ENCODE measurements around the gene MAG. TPM values are rescaled to one million over a fixed set of nuclear protein-coding genes. Genes with fewer than 3 reads are reported as not detected.

Gene MAG
- total RNA-seq, 1 donor from 2014 or later = not detected

DNA sequence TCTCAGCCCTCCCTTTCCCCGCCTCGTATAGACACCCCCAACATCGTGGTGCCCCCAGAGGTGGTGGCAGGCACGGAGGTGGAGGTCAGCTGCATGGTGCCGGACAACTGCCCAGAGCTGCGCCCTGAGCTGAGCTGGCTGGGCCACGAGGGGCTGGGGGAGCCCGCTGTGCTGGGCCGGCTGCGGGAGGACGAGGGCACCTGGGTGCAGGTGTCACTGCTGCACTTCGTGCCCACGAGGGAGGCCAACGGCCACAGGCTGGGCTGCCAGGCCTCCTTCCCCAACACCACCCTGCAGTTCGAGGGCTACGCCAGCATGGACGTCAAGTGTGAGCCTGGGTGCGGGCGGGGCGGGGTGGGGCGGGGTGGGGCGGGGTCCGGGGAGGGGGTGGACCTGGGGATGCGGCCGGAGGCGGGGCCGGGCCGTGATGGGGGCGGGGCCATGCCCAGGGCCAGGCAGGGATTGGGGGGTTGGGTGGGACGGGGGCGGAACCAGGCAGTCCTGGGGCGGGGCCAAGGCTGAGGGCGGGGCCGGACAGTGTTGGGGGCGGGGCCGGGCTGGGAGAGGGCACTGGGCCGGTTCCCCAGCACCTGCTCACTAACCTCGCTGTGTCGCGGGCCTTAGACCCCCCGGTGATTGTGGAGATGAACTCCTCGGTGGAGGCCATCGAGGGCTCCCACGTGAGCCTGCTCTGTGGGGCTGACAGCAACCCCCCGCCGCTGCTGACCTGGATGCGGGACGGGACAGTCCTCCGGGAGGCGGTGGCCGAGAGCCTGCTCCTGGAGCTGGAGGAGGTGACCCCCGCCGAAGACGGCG, 7.8 kb downstream of the MAG start:
- DNase-seq (ENCODE audit: low spot score) = no peak
- Mint-ChIP-seq H3K4me3 (ENCODE audit: unreplicated experiment) (no peak overlapping the region), H3K36me3 (ENCODE audit: low read depth) (no peaks in the 10 kb centered on the region), H3K4me1 (ENCODE audit: low read depth) (no peaks in the 10 kb centered on the region), H3K27me3 (ENCODE audit: low read depth) (peaks cover 6% of the 10 kb centered on the region), H3K9me3 (ENCODE audit: low read depth) (no peaks in the 10 kb centered on the region), H3K27ac (ENCODE audit: unreplicated experiment) (no peak overlapping the region)
- TF ChIP-seq, protein P1, sequence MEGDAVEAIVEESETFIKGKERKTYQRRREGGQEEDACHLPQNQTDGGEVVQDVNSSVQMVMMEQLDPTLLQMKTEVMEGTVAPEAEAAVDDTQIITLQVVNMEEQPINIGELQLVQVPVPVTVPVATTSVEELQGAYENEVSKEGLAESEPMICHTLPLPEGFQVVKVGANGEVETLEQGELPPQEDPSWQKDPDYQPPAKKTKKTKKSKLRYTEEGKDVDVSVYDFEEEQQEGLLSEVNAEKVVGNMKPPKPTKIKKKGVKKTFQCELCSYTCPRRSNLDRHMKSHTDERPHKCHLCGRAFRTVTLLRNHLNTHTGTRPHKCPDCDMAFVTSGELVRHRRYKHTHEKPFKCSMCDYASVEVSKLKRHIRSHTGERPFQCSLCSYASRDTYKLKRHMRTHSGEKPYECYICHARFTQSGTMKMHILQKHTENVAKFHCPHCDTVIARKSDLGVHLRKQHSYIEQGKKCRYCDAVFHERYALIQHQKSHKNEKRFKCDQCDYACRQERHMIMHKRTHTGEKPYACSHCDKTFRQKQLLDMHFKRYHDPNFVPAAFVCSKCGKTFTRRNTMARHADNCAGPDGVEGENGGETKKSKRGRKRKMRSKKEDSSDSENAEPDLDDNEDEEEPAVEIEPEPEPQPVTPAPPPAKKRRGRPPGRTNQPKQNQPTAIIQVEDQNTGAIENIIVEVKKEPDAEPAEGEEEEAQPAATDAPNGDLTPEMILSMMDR (IDR thresholded peaks at IDR 0.05) = no peak

DNA sequence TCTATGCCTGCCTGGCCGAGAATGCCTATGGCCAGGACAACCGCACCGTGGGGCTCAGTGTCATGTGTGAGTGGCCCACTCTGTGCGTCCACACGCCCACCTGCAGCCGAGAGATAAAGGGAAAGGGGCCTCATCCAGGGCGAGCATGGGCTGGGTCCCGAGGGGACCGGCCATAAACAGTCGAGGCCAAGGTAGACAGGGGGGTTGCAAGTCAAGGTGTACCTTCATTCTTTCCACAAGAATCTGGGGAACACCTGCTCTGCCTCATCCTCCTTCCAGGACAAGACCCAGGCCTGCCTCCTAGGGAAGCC, 8.3 kb downstream of the MAG start:
- DNase-seq (ENCODE audit: low spot score) = no peak
- Mint-ChIP-seq H3K9me3 (ENCODE audit: low read depth) (no peaks in the 10 kb centered on the region), H3K27me3 (ENCODE audit: low read depth) (peaks cover 6% of the 10 kb centered on the region), H3K36me3 (ENCODE audit: low read depth) (no peaks in the 10 kb centered on the region), H3K27ac (ENCODE audit: unreplicated experiment) (no peak overlapping the region), H3K4me3 (ENCODE audit: unreplicated experiment) (no peak overlapping the region), H3K4me1 (ENCODE audit: low read depth) (no peaks in the 10 kb centered on the region)
- TF ChIP-seq, protein P1 (IDR thresholded peaks at IDR 0.05) = no peak

DNA sequence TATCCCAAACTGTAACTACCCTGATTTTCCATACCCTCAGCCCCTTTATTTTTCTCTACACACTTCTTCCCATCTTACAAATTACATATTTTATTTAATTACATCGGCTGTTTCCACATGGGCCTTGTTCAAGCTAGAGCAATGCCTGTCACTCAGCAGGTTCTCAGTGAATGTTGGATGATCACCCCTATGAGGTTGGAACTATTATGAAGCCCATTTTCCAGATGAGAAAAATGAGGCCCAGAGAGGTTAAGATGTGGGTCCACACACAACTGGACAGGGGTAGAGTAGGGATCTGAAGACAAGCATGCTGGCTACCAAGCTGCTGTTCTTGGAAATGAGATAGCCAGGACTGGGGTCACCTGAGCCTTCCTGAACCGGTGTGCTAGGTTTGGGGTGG, 10.0 kb downstream of the MAG start:
- Mint-ChIP-seq H3K9me3 (ENCODE audit: low read depth) (no peaks in the 10 kb centered on the region), H3K4me1 (ENCODE audit: low read depth) (no peaks in the 10 kb centered on the region), H3K4me3 (ENCODE audit: unreplicated experiment) (no peak overlapping the region), H3K27ac (ENCODE audit: unreplicated experiment) (no peak overlapping the region), H3K36me3 (ENCODE audit: low read depth) (no peaks in the 10 kb centered on the region), H3K27me3 (ENCODE audit: low read depth) (peaks cover 6% of the 10 kb centered on the region)
- TF ChIP-seq, protein P1 (IDR thresholded peaks at IDR 0.05) = no peak
- DNase-seq (ENCODE audit: low spot score) = no peak

DNA sequence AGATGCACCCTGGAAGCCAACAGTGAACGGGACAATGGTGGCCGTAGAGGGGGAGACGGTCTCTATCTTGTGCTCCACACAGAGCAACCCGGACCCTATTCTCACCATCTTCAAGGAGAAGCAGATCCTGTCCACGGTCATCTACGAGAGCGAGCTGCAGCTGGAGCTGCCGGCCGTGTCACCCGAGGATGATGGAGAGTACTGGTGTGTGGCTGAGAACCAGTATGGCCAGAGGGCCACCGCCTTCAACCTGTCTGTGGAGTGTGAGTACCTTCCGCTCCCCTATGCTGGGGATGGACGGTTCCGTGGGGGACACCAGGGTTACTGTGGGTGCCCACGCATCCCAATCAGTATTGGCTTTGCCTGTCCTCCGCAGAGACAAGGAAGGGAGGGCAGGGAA, 10.5 kb downstream of the MAG start:
- H3K9me3 Mint-ChIP-seq (ENCODE audit: low read depth) = no peaks in the 10 kb centered on the region
- no peak overlapping the region for H3K27ac Mint-ChIP-seq (ENCODE audit: unreplicated experiment)
- no peaks in the 10 kb centered on the region for H3K4me1 Mint-ChIP-seq (ENCODE audit: low read depth)
- TF ChIP-seq, protein P1 (IDR thresholded peaks at IDR 0.05) = no peak
- H3K27me3 Mint-ChIP-seq (ENCODE audit: low read depth) = peaks cover 6% of the 10 kb centered on the region
- DNase-seq (ENCODE audit: low spot score) = no peak
- H3K36me3 Mint-ChIP-seq (ENCODE audit: low read depth) = no peaks in the 10 kb centered on the region
- no peak overlapping the region for H3K4me3 Mint-ChIP-seq (ENCODE audit: unreplicated experiment)

DNA sequence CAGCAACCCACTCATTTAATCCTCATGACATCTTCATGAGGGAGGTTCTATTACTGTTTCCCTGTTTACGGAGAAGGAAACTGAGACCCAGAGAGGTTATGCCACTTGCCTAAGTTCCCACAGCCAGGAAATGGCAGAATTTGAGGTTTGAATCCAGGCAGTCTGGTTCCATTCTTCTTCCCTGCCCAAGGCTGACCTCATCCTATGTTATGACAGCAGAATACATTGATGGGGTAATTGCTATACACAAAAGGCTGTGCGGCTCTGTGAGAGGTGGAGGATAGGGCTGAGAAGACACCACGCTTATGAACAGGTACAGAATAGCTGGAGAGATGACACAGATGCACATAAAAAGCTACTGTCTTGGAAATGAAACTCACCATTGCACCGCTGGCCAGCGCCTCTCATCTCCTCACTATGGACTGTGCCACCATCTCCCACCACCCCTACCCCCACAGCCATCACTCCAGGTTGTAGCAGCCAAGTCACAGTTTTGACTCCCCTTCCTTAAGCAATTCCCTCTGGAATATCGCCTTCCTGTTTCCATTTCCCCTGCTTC, 11.5 kb downstream of the MAG start:
- Mint-ChIP-seq H3K4me3 (ENCODE audit: unreplicated experiment) (no peak overlapping the region), H3K27me3 (ENCODE audit: low read depth) (peaks cover 6% of the 10 kb centered on the region), H3K9me3 (ENCODE audit: low read depth) (no peaks in the 10 kb centered on the region), H3K27ac (ENCODE audit: unreplicated experiment) (no peak overlapping the region), H3K36me3 (ENCODE audit: low read depth) (no peaks in the 10 kb centered on the region), H3K4me1 (ENCODE audit: low read depth) (no peaks in the 10 kb centered on the region)
- no peak for DNase-seq (ENCODE audit: low spot score)
- TF ChIP-seq, protein P1 (IDR thresholded peaks at IDR 0.05) = no peak
